Activated T-helper 2 cell treated with anti-CD3 and anti-CD28 coated beads, Interferon-gamma antibody, Interleukin-2, Interleukin-4, amounts not matched to agents 10 μg/mL and 5 μg/mL and 100 μg/mL, durations not matched to agents 14 hours and 24 hours and 36 hours (primary cell): ENCODE results near the gene MRNIP. TPM values are rescaled to one million over a fixed set of nuclear protein-coding genes. Genes with fewer than 3 reads are reported as not detected.

Experiments
- DNase-seq: peaks from one replicate; pipeline ENCODE4 v3.0.0; 2021; ENCODE audit warnings: low spot score
- H3K27ac Mint-ChIP-seq: one replicate; pipeline ENCODE4 v1.8.0; 2021; ENCODE audit warnings: mixed read lengths
- H3K27me3 Mint-ChIP-seq: one replicate; pipeline ENCODE4 v1.8.0; 2021; ENCODE audit warnings: low read depth, mixed read lengths
- H3K36me3 Mint-ChIP-seq: one replicate; pipeline ENCODE4 v1.8.0; 2021; ENCODE audit warnings: low read depth, mixed read lengths
- H3K4me1 Mint-ChIP-seq: one replicate; pipeline ENCODE4 v1.8.0; 2021; ENCODE audit warnings: low read depth, mixed read lengths
- H3K4me3 Mint-ChIP-seq: one replicate; pipeline ENCODE4 v1.8.0; 2021; ENCODE audit warnings: low read depth, mild to moderate bottlenecking, moderate library complexity, mixed read lengths
- H3K9me3 Mint-ChIP-seq: one replicate; pipeline ENCODE4 v1.8.0; 2021; ENCODE audit warnings: mixed read lengths
- intact Hi-C: fragments of 100-400 bp; cut with micrococcal nuclease; formaldehyde crosslinking; loops from one replicate; pipeline ENCODE4 v1.15.1; 2023
- total RNA-seq: library from RNA; stranded (reverse); gene quantifications from 2 replicates; pipeline ENCODE4 v1.2.3, GENCODE V29; 2022

MRNIP gene, protein sequence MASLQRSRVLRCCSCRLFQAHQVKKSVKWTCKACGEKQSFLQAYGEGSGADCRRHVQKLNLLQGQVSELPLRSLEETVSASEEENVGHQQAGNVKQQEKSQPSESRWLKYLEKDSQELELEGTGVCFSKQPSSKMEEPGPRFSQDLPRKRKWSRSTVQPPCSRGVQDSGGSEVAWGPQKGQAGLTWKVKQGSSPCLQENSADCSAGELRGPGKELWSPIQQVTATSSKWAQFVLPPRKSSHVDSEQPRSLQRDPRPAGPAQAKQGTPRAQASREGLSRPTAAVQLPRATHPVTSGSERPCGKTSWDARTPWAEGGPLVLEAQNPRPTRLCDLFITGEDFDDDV
- total RNA-seq: 24.4 and 30.1 TPM in 2 replicates

GRCh38 chr5:179858586-179859427 lies at the start of gene MRNIP:
TSS of gene MRNIP (minus strand) at chr5:179858817. CDS start at chr5:179858796, 21 bp downstream.
- H3K27me3 Mint-ChIP-seq: no peaks in the 10 kb centered on the region
- H3K4me1 Mint-ChIP-seq: peaks cover 9% of the 10 kb centered on the region
- H3K9me3 Mint-ChIP-seq: no peaks in the 10 kb centered on the region
- peak within 1 kb of the TSS; percentile 96 for H3K4me3 Mint-ChIP-seq
- peak within 1 kb of the TSS; percentile 74 for H3K27ac Mint-ChIP-seq
- peaks cover 18% of the 10 kb centered on the region for H3K36me3 Mint-ChIP-seq
- DNase-seq: peak; percentile 86
- intact Hi-C loops: loop anchor here (1.0 to 5.0 kb wide), 3 partner anchors 23 to 57 kb away; partner anchors contain the start of gene SQSTM1

DNA sequence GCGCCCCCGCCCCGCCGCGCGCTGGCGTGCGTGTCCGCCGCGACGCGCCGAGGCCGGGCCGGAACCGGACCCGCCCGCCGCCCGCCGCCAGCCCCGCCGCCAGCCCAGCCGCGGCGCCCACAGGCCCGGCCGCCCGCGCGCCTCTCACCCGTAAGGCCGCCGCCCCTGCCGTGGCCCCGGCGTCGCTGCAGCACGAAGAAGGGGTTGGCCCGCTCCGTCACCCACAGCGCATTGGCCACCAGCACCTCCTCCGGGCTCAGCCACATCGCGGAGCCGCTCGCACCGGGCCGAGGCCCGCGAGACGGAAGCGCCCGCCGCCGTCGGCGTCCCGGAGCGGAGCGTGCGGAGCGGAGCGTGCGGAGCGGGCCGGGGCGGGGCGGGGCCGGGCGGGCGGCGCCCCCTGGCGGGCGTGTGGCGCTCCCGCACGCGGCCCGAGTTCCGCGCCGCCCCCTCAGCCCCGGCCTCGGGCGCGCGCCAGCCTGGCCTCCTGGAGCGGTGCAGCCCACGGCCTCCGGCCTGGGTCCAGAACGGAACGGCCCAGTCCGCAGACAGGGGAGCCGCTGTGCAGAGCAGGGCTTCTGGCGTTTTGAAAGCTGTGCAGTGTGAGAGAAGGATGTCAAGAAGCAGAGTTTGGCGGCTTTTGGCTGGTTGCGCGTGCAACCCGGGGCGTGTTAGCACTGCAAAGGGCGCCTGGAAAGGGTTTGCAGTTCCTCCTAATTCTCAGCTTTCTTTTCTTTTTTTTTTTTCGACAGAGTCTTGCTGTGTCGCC lies 49.1 kb upstream of the MRNIP start, which contains the start of gene TBC1D9B:
Gene TBC1D9B (minus strand): TSS at position 342 of the 769 bp plus-strand sequence. CDS start 76 bp downstream, at position 266.
- peak; percentile 67 for DNase-seq
- H3K9me3 Mint-ChIP-seq: no peaks in the 10 kb centered on the region
- peak within 1 kb of the TSS; percentile 92 for H3K4me3 Mint-ChIP-seq
- intact Hi-C loops: loop anchor here (2.0 to 10.0 kb wide), 5 partner anchors 105 to 233 kb away; partner anchors contain the start of gene RNF130
- H3K4me1 Mint-ChIP-seq: peaks cover 10% of the 10 kb centered on the region
- H3K27me3 Mint-ChIP-seq: no peaks in the 10 kb centered on the region
- peak within 1 kb of the TSS; percentile 88 for H3K27ac Mint-ChIP-seq
- peaks cover 21% of the 10 kb centered on the region for H3K36me3 Mint-ChIP-seq

DNA sequence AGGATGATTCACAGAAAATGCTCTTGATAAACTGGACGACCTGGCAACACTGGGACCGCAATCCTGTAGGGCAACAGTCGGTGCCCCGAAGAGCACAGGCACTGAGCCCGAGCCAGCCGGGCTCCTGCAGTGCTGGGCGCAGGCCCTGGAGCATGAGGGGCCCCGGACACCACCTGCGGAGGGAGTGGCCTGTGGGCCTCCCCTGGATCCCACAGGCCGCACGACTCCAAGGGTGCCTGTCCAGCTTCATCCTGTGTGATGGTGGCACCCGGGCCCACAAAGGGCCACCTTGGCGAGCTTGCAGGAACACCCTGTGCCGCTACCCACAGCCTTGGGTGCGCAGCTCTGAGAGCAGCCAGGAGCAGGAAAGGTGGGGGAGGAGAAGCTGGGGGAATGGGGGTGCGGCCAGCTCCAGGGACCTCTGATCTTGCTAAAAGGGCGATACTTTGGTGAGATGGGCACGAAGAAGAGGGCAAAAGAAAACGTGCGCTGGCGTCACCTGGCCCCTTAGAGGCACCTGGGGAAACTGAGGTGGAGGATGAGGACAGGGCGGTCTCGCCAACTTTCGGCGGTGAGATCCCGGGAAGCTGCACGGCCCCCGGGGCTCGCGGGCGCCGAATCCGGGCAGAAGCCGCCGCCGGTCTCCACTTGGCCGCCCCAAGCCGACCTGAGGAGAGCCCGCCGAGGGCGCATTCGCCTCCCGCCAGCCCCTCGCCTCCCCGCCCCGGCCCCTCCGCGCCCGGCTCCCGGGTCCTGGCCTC lies 48.4 kb upstream of the MRNIP start:
- peak; percentile 20 for DNase-seq
- Mint-ChIP-seq H3K4me3 (peak overlapping the region; percentile 92), H3K27me3 (no peaks in the 10 kb centered on the region), H3K27ac (peak overlapping the region; percentile 88), H3K36me3 (peaks cover 25% of the 10 kb centered on the region), H3K4me1 (peaks cover 10% of the 10 kb centered on the region), H3K9me3 (no peaks in the 10 kb centered on the region)
- intact Hi-C loops: loop anchor here (2.0 to 10.0 kb wide), 4 partner anchors 144 to 232 kb away; partner anchors contain the start of gene RNF130

DNA sequence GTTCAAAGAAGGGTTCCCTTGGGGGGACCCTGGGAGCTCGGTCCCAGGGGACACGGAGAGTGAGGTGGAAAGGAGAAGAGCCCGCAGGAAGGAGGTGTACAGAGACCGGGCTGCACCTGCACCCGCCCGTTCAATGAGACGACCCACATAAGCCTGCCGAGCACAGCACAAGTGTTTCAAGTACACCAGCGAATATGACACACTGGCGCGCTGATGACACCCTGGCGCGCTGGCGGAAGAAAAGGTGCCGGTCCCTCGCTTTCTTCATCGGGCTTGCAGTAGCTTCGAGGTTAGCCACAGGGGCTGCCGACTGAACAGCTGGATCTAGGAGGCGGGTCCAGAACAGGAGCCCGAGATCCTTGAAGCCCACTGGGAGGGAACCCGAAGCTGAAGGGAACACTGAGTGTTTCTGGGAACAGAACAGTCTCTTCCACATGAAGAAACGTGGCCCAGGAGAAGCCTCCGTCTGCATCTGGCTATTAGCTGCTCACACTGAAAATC lies 47.7 kb upstream of the MRNIP start:
- H3K4me3 Mint-ChIP-seq: peak overlapping the region; percentile 92
- no peaks in the 10 kb centered on the region for H3K9me3 Mint-ChIP-seq
- DNase-seq: no peak
- no peaks in the 10 kb centered on the region for H3K27me3 Mint-ChIP-seq
- H3K36me3 Mint-ChIP-seq: peaks cover 27% of the 10 kb centered on the region
- H3K4me1 Mint-ChIP-seq: peaks cover 10% of the 10 kb centered on the region
- peak overlapping the region; percentile 15 for H3K27ac Mint-ChIP-seq
- intact Hi-C loops: loop anchor here (2.0 to 10.0 kb wide), 4 partner anchors 144 to 232 kb away; partner anchors contain the start of gene RNF130

DNA sequence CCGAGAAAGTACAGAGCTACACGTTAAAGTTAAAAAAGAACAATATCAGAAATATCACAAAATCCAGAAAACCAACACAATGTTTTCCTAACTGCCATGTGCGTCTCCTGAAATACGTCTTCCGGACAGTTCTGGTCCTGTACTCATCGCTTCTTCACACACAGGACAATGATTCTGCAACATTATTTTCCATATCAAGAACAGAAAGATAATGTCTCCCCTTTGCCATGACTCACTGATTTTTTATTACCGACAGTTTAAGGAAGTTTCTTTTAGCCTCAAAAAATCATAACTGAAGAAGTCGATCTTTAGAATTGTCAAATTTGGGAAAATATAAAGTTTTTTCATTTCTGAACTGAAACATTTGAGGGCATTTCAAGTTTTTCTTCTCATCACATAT lies 46.5 kb upstream of the MRNIP start:
- H3K36me3 Mint-ChIP-seq: peaks cover 35% of the 10 kb centered on the region
- no peak overlapping the region for H3K4me3 Mint-ChIP-seq
- intact Hi-C loops: loop anchor here (5.0 to 10.0 kb wide), 3 partner anchors 170 to 230 kb away; partner anchors contain the start of gene RNF130
- H3K27me3 Mint-ChIP-seq: no peaks in the 10 kb centered on the region
- DNase-seq: no peak
- no peak overlapping the region for H3K27ac Mint-ChIP-seq
- peaks cover 10% of the 10 kb centered on the region for H3K4me1 Mint-ChIP-seq
- no peaks in the 10 kb centered on the region for H3K9me3 Mint-ChIP-seq

DNA sequence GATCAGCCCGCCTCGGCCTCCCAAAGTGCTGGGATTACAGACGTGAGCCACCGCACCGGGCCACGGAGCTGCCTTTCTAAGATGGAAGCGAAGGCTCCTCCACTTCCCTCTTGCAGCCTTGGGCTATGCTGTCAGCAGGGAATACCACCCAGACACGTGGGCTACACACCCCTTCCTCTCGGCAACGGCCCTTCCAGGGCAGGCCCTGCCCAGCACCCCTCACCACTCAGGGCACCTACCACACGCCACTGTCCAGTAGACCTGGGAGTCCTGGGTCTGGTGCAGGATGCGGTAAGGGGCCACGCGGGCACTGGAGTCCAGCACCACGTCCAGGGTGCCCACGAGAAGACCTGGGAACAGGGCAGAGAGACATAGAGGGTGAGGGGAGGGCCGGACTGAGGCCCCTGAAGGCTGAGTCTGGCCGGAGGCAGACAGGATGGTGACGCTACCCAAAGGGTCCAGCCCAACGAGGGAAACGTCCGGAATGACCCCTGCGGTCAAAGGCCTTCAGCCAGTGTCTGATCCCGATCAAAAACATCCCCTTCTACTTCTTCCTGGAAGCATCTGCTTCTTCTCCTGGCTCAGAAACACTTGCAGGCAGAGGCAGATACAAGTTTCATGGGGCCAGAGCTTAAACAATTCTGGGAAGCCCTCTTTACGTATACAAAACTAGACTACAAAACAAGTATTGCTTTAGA lies 46.0 kb upstream of the MRNIP start:
- DNase-seq: no peak
- peaks cover 40% of the 10 kb centered on the region for H3K36me3 Mint-ChIP-seq
- intact Hi-C loops: loop anchor here (5.0 to 10.0 kb wide), 3 partner anchors 170 to 230 kb away; partner anchors contain the start of gene RNF130
- no peaks in the 10 kb centered on the region for H3K9me3 Mint-ChIP-seq
- no peaks in the 10 kb centered on the region for H3K27me3 Mint-ChIP-seq
- H3K4me3 Mint-ChIP-seq: no peak overlapping the region
- no peak overlapping the region for H3K27ac Mint-ChIP-seq
- peaks cover 10% of the 10 kb centered on the region for H3K4me1 Mint-ChIP-seq

DNA sequence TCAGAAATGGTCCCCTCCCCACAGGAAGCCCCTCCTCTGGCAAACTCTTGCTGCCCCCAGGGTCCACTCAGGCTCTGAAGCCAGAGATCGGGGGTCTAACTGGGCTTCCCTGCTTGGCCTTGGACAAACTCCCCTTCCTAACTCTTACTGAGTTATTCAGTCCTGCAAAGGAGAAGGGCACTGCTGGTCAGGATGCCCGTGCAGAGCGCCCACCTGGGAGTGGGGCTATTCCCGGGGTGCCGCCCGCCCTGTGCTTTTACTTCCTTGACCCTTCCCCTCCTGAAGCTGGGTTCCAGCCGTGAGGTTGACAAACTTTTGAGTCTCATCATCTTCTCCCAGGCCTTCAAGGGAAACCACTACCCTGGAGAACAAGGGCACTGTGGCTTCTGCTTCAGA lies 44.1 kb upstream of the MRNIP start:
- H3K36me3 Mint-ChIP-seq: peaks cover 52% of the 10 kb centered on the region
- intact Hi-C loops: loop anchor here (10.0 kb wide), 2 partner anchors 172 to 228 kb away; partner anchors contain the start of gene RNF130
- H3K4me1 Mint-ChIP-seq: peaks cover 8% of the 10 kb centered on the region
- H3K27ac Mint-ChIP-seq: no peak overlapping the region
- H3K27me3 Mint-ChIP-seq: no peaks in the 10 kb centered on the region
- no peak overlapping the region for H3K4me3 Mint-ChIP-seq
- no peaks in the 10 kb centered on the region for H3K9me3 Mint-ChIP-seq
- DNase-seq: no peak

GRCh38 chr5:179901915-179902762 lies 43.5 kb upstream of the MRNIP start:
- Mint-ChIP-seq H3K36me3 (peaks cover 56% of the 10 kb centered on the region), H3K4me1 (peaks cover 8% of the 10 kb centered on the region), H3K9me3 (no peaks in the 10 kb centered on the region), H3K4me3 (no peak overlapping the region), H3K27ac (no peak overlapping the region), H3K27me3 (no peaks in the 10 kb centered on the region)
- intact Hi-C loops: loop anchor here (10.0 kb wide), 2 partner anchors 173 to 227 kb away; partner anchors contain the start of gene RNF130
- no peak for DNase-seq

GRCh38 chr5:179901462-179901861 lies 42.8 kb upstream of the MRNIP start:
- H3K4me1 Mint-ChIP-seq: peaks cover 7% of the 10 kb centered on the region

GRCh38 chr5:179900711-179901110 lies 42.1 kb upstream of the MRNIP start:
- intact Hi-C loops: loop anchor here (10.0 kb wide), 2 partner anchors 174 to 226 kb away; partner anchors contain the start of gene RNF130
- H3K4me1 Mint-ChIP-seq: peaks cover 3% of the 10 kb centered on the region
- DNase-seq: no peak
- peaks cover 56% of the 10 kb centered on the region for H3K36me3 Mint-ChIP-seq
- no peak overlapping the region for H3K4me3 Mint-ChIP-seq
- no peaks in the 10 kb centered on the region for H3K27me3 Mint-ChIP-seq
- no peaks in the 10 kb centered on the region for H3K9me3 Mint-ChIP-seq
- no peak overlapping the region for H3K27ac Mint-ChIP-seq

More at GRCh38 chr5:179901462-179901861, 42.8 kb upstream of the MRNIP start:
- no peaks in the 10 kb centered on the region for H3K9me3 Mint-ChIP-seq
- no peak overlapping the region for H3K27ac Mint-ChIP-seq
- H3K36me3 Mint-ChIP-seq: peaks cover 56% of the 10 kb centered on the region
- no peak overlapping the region for H3K4me3 Mint-ChIP-seq
- DNase-seq: no peak
- no peaks in the 10 kb centered on the region for H3K27me3 Mint-ChIP-seq
- intact Hi-C loops: loop anchor here (10.0 kb wide), 2 partner anchors 173 to 227 kb away; partner anchors contain the start of gene RNF130
